Right kidney (tissue), 1 donor: Measurements from ENCODE around the gene PNMA6F.
"Not testable (repeated sequence)": the region's sequence is repeated elsewhere in the genome, so short reads cannot be mapped to it uniquely, and the experiment has no call there.

ENCODE experiments used
- DNase-seq: peaks from one replicate; pipeline ENCODE4 v3.0.0-alpha.2; 2016

Gene PNMA6F

DNA sequence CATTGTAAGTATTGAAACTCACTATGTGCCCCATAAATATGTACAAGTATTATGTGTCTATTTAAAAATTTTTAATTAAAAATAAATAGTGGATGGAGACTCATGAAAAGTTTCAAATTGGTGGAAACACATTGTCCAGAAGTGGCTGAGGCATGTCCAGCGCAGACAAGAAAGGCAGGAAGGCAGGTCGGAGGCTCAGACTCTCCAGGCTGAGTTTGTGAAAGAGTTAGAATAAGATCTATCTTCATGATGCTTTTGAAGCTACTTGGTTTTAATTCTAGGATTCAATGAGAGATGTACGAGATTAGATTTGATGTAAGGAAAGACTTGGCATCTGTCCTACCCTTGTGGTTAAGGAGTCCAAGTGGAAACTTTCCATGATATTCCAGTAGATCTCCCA, 19.8 kb downstream of the PNMA6F start:
- no peak for DNase-seq

DNA sequence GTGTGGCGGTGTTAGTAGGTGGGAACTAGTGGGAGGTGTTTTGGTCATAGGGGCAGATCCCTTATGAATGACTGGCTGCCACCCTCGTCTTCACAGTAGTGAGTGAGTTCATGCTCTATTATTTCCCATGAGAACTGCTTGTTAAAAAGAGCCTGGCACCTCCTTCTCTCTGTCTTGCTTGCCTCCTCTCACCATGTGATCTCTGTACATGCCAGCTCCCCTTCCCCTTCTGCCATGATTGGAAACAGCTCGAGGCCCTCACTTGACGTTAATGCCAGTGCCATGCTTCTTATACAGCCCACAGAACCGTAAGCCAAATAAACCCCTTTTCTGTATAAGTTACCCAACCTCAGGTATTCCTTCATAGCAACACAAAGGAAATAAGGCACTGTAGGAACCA, 21.7 kb downstream of the PNMA6F start:
- DNase-seq = no peak

DNA sequence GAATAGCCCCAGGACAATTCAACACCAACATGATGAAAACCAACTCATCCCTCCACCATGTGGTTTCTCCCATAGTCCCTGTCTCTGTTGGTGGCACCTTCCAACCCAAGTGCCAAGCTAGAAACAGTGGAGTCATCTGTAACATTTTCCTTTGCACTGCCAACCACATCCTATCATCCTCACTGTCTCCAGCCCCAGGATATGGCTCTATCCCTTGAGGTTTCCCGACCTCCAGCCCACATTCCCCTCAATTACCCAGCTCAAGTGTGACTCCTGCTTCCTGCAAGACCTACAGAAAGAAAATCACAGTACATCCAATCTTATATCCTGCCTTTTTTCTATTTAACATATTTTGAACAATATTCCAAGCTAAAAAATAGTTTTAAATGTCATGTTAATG, 24.2 kb downstream of the PNMA6F start:
- DNase-seq = no peak

DNA sequence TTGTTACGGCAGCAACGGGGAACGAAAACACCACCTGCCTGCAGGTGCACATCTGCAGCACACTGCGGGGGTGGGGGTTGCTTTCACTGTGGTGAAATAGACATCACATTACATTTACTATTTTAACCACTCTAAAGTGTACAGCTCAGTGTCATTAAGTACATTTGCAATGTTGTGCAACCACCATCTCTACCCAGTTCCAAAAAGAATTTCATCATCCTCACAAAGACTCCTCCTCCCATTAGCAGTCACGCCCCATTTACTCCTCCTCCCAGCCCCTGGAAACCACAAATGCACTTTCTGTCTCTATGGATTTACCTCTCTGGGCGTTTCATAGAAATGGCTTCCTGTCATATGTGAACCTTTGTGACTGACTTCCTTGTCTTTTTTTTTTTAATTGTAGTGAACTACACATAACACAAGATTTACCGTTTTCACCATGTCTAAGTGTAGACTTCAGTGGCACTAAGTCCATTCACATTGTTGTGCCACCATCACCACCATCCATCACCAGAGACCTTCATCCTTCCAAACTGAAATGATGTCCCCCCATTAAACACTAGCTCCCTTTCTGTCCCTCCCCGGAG, 28.0 kb downstream of the PNMA6F start:
- not testable (repeated sequence) for DNase-seq

DNA sequence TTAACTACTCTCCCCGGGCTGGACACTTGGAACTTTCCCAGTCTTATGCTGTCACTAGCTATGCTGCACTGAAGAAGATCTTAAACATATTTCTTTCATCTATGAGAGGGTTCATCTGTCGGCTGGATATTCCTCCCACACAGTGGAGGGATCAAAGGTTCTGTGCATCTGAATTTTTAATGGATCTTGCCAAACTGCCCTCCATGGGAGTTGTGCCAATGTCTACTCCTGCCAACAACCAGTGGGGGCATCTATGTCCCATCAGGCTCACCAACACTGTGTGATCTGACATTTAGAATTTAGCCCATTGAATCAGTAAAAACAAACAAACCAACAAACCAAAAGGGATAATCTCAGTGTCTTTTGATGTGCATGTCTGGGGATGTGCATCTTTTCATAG, 32.8 kb downstream of the PNMA6F start:
- not testable (repeated sequence) for DNase-seq

DNA sequence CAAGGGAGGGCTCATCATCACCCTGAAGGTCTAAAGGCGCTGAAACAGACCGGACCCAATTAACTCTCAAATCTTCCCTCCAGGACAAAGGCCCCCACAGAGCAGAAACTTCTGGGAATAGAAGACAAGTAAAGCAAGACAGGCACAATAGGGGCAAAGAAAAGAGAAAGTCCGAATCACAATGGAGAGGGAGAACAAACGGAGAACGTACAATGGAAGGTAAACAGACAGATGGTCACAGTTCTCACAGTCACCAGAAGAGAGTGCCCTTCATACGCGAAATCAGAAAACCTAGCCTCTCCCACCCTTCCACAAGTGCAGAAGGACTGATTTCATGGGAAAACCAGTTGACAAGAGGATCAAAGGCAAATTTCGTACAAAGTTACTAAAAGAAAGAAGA, 35.9 kb downstream of the PNMA6F start:
- not testable (repeated sequence) for DNase-seq

DNA sequence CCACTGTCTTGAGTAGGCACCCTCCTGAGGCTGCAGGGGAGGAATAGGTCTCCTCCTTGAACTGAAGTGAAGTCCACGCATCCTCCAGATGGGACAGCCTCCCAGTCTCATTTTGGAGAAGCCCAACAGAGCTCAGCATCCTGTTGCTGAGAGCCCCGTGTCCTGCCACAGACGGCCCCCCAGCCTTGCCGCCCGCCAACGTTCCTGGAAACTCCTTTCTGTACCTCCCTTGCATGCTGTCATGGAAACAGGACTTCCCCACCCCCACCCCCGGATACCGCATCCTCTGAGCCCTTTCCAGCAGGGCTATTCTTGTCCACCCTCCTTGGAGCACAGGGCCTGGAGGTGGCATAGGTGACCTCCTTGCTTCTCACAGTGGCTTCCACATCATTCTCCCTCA, 37.6 kb downstream of the PNMA6F start:
- not testable (repeated sequence) for DNase-seq

DNA sequence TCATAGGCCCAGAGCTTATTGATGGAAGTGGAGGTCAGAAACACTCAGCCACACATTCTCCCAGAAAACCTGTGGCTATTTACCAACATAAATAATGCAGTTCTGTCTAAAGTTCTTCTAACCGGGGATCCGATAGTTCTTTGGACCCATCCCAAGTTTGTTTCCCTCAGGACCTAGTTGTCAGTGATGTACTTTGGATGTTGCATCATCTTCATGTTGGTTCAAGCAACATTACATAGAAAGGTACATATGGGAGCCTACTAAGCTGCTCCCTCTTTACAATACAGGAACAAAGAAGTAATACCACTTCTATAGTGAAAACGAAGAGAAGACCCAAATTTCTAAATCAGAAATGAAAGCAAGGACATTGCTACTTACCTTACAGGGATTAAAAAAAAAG, 39.8 kb downstream of the PNMA6F start:
- DNase-seq = not testable (repeated sequence)

DNA sequence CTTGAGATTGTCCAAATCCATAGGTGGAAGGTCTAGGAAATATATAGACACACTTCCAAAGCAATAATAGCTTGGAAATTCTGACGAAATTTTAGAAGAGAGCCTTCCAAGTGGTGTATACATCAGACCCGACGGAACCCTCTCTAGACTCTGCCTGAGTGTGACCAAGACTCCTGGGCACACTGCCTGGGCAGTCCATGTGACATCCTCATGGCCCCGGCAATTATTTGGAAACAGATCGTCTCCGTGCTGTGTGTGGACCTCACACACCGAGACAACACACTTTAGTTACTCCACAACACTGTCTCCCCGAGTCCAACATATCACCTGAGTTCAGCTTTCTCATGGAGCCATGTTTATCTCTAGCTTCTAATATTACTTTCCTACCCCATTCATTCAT, 42.3 kb downstream of the PNMA6F start:
- DNase-seq = not testable (repeated sequence)

DNA sequence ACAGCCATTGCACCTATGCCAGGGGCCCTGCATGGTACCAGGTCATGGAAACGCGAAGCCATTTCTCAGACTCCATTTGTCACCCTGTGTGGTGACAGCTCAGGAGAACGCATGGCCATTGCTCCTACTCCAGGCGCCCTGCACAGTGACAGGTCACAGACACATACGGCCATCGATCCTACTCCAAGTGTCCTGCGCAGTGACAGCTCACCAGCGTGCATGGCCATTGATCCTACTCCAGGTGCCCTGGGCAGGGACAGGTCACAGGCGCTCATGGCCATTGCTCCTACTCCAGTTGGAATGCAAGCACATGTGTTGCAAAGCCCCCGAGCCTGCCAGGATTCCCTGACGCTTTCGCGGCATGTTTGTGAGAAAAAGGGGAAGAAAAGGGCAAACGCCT, 45.5 kb downstream of the PNMA6F start:
- not testable (repeated sequence) for DNase-seq

DNA sequence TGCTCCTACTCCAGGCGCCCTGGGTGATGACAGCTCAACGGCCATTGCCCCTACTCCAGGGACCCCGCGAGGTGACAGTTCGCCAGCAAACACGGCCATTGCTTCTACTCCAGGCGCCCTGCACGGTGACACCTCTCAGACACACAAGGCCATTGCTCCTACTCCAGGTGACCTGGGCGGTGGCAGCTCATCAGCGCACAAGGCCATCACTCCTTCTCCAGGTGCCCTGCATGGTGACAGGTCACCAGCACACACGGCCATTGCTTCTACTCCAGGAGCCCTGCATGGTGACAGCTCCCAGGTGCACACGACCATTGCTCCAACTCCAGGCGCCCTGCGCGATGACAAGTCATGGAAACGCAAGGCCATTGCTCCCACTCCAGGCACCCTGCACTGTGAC, 46.1 kb downstream of the PNMA6F start:
- not testable (repeated sequence) for DNase-seq

DNA sequence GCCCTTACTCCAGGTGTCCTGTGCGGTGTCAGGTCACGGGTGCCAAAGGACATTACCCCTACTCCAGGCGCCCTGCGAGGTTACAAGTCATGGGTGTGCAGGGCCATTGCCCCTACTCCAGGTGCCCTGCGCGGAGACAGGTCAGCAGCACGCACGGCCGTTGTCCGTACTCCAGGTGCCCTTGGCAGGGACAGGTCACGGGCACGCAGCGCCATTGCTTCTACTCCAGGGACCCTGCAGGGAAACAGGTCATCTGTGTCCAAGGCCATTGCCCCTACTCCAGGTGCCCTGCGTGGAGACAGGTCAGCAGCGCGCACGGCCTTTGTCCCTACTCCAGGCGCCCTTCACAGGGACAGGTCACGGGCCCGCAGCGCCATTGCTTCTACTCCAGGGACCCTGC, 49.0 kb downstream of the PNMA6F start:
- DNase-seq = not testable (repeated sequence)

DNA sequence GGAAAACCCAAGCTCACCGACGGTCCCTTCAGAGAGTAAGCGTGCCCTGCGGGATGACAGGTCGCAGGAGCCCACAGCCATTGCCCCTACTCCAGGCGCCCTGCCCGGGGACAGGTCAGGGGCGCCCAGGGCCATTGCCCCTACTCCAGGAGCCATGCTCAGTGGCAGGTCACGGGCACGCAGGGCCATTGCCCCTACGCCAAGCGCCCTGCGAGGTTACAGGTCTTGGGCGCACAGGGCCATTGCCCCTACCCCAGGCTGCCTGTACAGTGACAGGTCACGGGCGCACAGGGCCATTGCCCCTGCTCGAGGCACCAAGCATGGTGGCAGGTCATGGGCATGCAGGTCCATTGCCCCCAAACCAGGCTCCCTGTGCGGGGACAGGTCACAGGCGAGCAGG, 49.5 kb downstream of the PNMA6F start:
- not testable (repeated sequence) for DNase-seq
